Keratinocyte (primary cell): ENCODE results near the gene CDK14. TPM values are rescaled to one million over a fixed set of nuclear protein-coding genes. Genes with fewer than 3 reads are reported as not detected.
"Not testable (repeated sequence)": the region's sequence is repeated elsewhere in the genome, so short reads cannot be mapped to it uniquely, and the experiment has no call there.

Source experiments
- DNase-seq: peaks from one replicate; pipeline ENCODE4 v3.0.0-alpha.2; 2011; ENCODE audit warnings: low read depth, missing footprints, low spot score
- FAIRE-seq: peaks from 2 replicates; lab custom pipeline; 2011; peaks lifted over from hg19 to GRCh38; lab: Jason Lieb, UNC
- H2AFZ ChIP-seq: 2 replicates; pipeline ENCODE4 v1.6.0; 2012; ENCODE audit warnings: low read length, control low read depth, inconsistent platforms; ENCODE audit not compliant: control insufficient read depth
- H3K27ac ChIP-seq: 2 replicates; pipeline ENCODE4 v1.5.1; 2011; ENCODE audit warnings: low read length; ENCODE audit not compliant: control insufficient read depth, insufficient read depth
- H3K27me3 ChIP-seq: 3 replicates; pipeline ENCODE4 v1.6.0; 2011; ENCODE audit warnings: low read length; ENCODE audit not compliant: control insufficient read depth, insufficient read depth; ENCODE audit errors: extremely low read depth
- H3K36me3 ChIP-seq, 2 experiments: 2 replicates in 1 of 2; 3 replicates in 1 of 2; pipeline ENCODE4 v1.5.1; 2011; ENCODE audit warnings: low read length in 2 of 2, mild to moderate bottlenecking in 1 of 2; ENCODE audit not compliant: control insufficient read depth in 2 of 2, insufficient read depth in 2 of 2; ENCODE audit errors: extremely low read depth in 1 of 2
- H3K4me1 ChIP-seq: 3 replicates; pipeline ENCODE4 v1.5.1; 2011; ENCODE audit warnings: low read length; ENCODE audit not compliant: control insufficient read depth, insufficient read depth; ENCODE audit errors: extremely low read depth
- H3K4me2 ChIP-seq: 3 replicates; pipeline ENCODE4 v1.6.0; 2011; ENCODE audit warnings: low read depth, low read length; ENCODE audit not compliant: control insufficient read depth, insufficient read depth; ENCODE audit errors: extremely low read depth
- H3K4me3 ChIP-seq, 3 experiments: fragments of 200-600 bp in 1 of 3; sonication (generic) in 1 of 3; 2 replicates in 2 of 3; 3 replicates in 1 of 3; pipeline ENCODE4 v1.5.1; 2011 to 2016; ENCODE audit warnings: low read length in 3 of 3, mild to moderate bottlenecking in 3 of 3, control low read depth in 2 of 3, inconsistent platforms in 1 of 3, low read depth in 1 of 3, mixed read lengths in 1 of 3, mixed run types in 1 of 3, moderate library complexity in 1 of 3; ENCODE audit not compliant: control insufficient read depth in 2 of 3, insufficient read depth in 2 of 3; ENCODE audit errors: extremely low read depth in 1 of 3
- H3K79me2 ChIP-seq: 2 replicates; pipeline ENCODE4 v1.6.0; 2012; ENCODE audit warnings: low read length; ENCODE audit not compliant: control insufficient read depth, insufficient read depth
- H3K9ac ChIP-seq: 3 replicates; pipeline ENCODE4 v1.6.0; 2011; ENCODE audit warnings: low read length; ENCODE audit not compliant: control insufficient read depth, insufficient read depth; ENCODE audit errors: extremely low read depth
- H3K9me1 ChIP-seq: 3 replicates; pipeline ENCODE4 v1.6.0; 2011; ENCODE audit warnings: low read length; ENCODE audit not compliant: control insufficient read depth, insufficient read depth; ENCODE audit errors: extremely low read depth
- H3K9me3 ChIP-seq: 2 replicates; pipeline ENCODE4 v1.5.1; 2012; ENCODE audit warnings: low read depth, low read length; ENCODE audit not compliant: control insufficient read depth
- H4K20me1 ChIP-seq: 3 replicates; pipeline ENCODE4 v1.6.0; 2011; ENCODE audit warnings: low read length; ENCODE audit not compliant: control insufficient read depth, insufficient read depth; ENCODE audit errors: extremely low read depth
- EZH2 ChIP-seq: IDR thresholded peaks from one replicate; pipeline ENCODE4 v1.6.1; 2012; ENCODE audit warnings: inconsistent platforms, mild to moderate bottlenecking, low read length, moderate library complexity
- dilution Hi-C: fragments of 300-500 bp; cut with MboI; formaldehyde crosslinking; loops from one replicate; pipeline ENCODE4 v1.7.0; 2020; ENCODE audit warnings: low sequenced_read_pairs; ENCODE audit not compliant: extremely low pct_ligation_motif_present
- polyA plus RNA-seq, 5 experiments: library from polyadenylated mRNA; depleted of rRNA in 3 of 5; stranded (reverse) in 3 of 5; stranded (forward) in 1 of 5; unstranded in 1 of 5; fragments of >200 nt; gene quantifications; 1 replicate in 1 of 5; 2 replicates in 3 of 5; 3 replicates in 1 of 5; pipeline versions ENCODE4 v1.2.1 to v1.2.3, GENCODE V29; 2011 to 2012; ENCODE audit warnings: missing spikeins in 2 of 5, low read depth in 1 of 5, low replicate concordance in 1 of 5
- TF ChIP-seq, protein P1 (sequence below), 3 experiments: IDR thresholded peaks in 1 of 3; conservative IDR thresholded peaks in 1 of 3; optimal IDR thresholded peaks in 1 of 3; 2 replicates in 2 of 3; 3 replicates in 1 of 3; pipeline versions ENCODE3 to v1.5.1; 2011; ENCODE audit warnings: low read length in 3 of 3, mild to moderate bottlenecking in 3 of 3, moderate library complexity in 2 of 3, control low read depth in 1 of 3, inconsistent platforms in 1 of 3; ENCODE audit not compliant: insufficient read depth in 2 of 3; ENCODE audit errors: extremely low read depth in 1 of 3

CDK14 gene
- polyA plus RNA-seq, 1 donor (not counting 4 experiments of a cell fraction or from before 2014, with no cell fraction given), result 4.0 TPM

DNA sequence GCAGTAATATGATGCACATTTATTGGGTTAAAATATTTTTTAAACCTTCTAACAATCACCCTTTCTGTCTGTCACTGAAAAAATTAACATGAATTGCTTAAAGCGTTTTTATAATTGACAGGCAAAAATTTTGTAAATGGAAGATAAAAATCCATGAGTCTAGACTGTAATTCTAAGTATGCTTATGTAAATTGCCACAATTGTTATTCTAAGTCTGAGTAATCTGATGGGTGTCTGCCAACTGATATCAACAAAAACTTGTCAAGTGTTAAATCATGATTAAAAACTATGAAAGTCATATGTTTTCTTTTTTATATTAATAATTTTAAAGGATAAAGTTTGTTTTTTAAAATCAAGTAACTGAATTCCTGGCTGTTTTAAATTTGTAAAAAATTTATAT, 208.2 kb downstream of the CDK14 start:
- Histone ChIP-seq H3K36me3 (no peaks in the 10 kb centered on the region), H3K4me3 (no peak overlapping the region), H3K9me3 (no peaks in the 10 kb centered on the region), H3K4me1 (no peaks in the 10 kb centered on the region), H3K9me1 (no peaks in the 10 kb centered on the region), H2AFZ (no peak overlapping the region), H3K79me2 (no peaks in the 10 kb centered on the region), H3K4me2 (no peak overlapping the region), H3K9ac (no peak overlapping the region), H4K20me1 (no peaks in the 10 kb centered on the region), H3K27ac (no peak overlapping the region), H3K27me3 (no peaks in the 10 kb centered on the region)
- no peak for TF ChIP-seq EZH2
- TF ChIP-seq, protein P1, sequence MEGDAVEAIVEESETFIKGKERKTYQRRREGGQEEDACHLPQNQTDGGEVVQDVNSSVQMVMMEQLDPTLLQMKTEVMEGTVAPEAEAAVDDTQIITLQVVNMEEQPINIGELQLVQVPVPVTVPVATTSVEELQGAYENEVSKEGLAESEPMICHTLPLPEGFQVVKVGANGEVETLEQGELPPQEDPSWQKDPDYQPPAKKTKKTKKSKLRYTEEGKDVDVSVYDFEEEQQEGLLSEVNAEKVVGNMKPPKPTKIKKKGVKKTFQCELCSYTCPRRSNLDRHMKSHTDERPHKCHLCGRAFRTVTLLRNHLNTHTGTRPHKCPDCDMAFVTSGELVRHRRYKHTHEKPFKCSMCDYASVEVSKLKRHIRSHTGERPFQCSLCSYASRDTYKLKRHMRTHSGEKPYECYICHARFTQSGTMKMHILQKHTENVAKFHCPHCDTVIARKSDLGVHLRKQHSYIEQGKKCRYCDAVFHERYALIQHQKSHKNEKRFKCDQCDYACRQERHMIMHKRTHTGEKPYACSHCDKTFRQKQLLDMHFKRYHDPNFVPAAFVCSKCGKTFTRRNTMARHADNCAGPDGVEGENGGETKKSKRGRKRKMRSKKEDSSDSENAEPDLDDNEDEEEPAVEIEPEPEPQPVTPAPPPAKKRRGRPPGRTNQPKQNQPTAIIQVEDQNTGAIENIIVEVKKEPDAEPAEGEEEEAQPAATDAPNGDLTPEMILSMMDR (optimal IDR thresholded peaks at IDR 0.05 in 1 of 3, IDR thresholded peaks at IDR 0.05 in 1 of 3, conservative IDR thresholded peaks at IDR 0.05 in 1 of 3; ENCODE audit: extremely low read depth in 1 of 3, insufficient read depth in 2 of 3, low read length in 3 of 3), result no peak
- no peak for DNase-seq
- dilution Hi-C loops, result no loop called here
- FAIRE-seq, result no peak

DNA sequence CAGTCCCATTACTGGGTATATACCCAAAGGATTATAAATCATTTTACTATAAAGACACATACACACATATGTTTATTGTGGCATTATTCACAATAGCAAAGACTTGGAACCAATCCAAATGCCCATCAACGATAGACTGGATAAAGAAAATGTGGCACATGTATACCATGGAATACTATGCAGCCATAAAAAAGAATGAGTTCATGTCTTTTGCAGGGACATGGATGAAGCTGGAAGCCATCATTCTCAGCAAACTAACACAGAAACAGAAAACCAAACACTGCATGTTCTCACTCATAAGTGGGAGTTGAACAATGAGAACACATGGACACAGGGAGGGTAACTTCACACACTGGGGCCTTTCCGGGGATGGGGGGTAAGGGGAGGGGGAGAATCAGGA, 219.4 kb downstream of the CDK14 start:
- H3K9me1 ChIP-seq, dilution Hi-C loops, H3K4me3 ChIP-seq, H3K9me3 ChIP-seq, H3K9ac ChIP-seq, H3K27me3 ChIP-seq, H2AFZ ChIP-seq, H3K4me2 ChIP-seq, H3K36me3 ChIP-seq, H3K4me1 ChIP-seq, H3K27ac ChIP-seq, DNase-seq, FAIRE-seq, H4K20me1 ChIP-seq, H3K79me2 ChIP-seq: not testable (repeated sequence)

DNA sequence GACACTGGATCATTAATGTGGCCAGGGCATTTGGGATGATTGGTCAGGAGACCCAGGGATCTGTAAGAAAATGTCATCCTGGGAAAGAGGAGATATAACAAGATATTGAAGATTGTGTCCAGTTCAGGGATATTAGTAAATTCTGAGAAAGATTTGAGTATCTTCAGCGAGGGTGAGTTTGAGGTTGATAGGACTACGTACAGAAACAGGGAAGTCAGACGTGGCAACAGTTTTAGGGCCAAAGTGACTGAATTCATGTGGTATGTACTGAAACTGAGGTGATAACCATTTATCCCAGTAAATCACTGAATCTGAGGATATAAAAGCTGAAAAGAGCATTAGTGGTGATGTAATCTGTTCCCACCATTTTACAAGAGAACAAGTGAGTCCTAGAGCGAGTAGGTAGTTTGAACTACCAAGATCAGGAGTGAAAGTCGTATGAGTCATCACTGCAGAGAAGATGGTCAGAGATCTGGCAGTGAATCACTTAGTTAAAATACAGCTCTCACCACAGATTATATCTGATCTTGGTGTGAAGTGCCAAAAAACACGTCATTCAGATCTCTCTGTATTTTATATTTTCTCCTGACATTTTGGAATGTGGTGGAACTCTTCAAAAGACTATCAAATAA, 220.5 kb downstream of the CDK14 start:
- H3K27ac ChIP-seq, result no peak overlapping the region
- no peak overlapping the region for H2AFZ ChIP-seq
- no peak overlapping the region for H3K9ac ChIP-seq
- no peaks in the 10 kb centered on the region for H3K9me1 ChIP-seq
- H3K4me3 ChIP-seq, result no peak overlapping the region
- dilution Hi-C loops, result no loop called here
- no peaks in the 10 kb centered on the region for H3K79me2 ChIP-seq
- H3K4me2 ChIP-seq, result no peak overlapping the region
- no peaks in the 10 kb centered on the region for H3K4me1 ChIP-seq
- peak; percentile 32 for DNase-seq
- H4K20me1 ChIP-seq, result no peaks in the 10 kb centered on the region
- no peaks in the 10 kb centered on the region for H3K27me3 ChIP-seq
- no peak for FAIRE-seq
- no peaks in the 10 kb centered on the region for H3K9me3 ChIP-seq
- TF ChIP-seq EZH2, result no peak
- TF ChIP-seq, protein P1 (optimal IDR thresholded peaks at IDR 0.05 in 1 of 3, IDR thresholded peaks at IDR 0.05 in 1 of 3, conservative IDR thresholded peaks at IDR 0.05 in 1 of 3; ENCODE audit: extremely low read depth in 1 of 3, insufficient read depth in 2 of 3, low read length in 3 of 3), result no peak
- no peaks in the 10 kb centered on the region for H3K36me3 ChIP-seq
